ENCODE results near the gene CD38.
A peak's percentile ranks its signal among the peaks of the same experiment; 100 is the strongest.

GRCh38 chr4:15729910-15730533, 48.1 kb upstream of the CD38 start:
- TF ChIP-seq EZH2 (IDR thresholded peaks at IDR 0.05; ENCODE audit: low read length, unreplicated experiment) (no peak), CTCF (conservative IDR thresholded peaks at IDR 0.05; ENCODE audit: low read depth, low read length) (peak; percentile 68), EZH2phosphoT487 (IDR thresholded peaks at IDR 0.05; ENCODE audit: borderline replicate concordance, low read length) (no peak)
